GM23248 (cell line): ENCODE data around the gene OPRL1. TPM values are rescaled to one million over a fixed set of nuclear protein-coding genes. Genes with fewer than 3 reads are reported as not detected.

Source experiments
- DNase-seq: peaks from one replicate; pipeline ENCODE4 v3.0.0-alpha.2; 2015
- H2AFZ ChIP-seq: fragments of 200-600 bp; sonication (generic); 2 replicates; pipeline ENCODE4 v1.6.1; 2016; ENCODE audit warnings: antibody characterized with exemption
- H3F3A ChIP-seq: fragments of 200-600 bp; sonication (generic); 2 replicates; pipeline ENCODE4 v1.6.1; 2016; ENCODE audit warnings: mild to moderate bottlenecking, antibody characterized with exemption, mixed run types; ENCODE audit not compliant: insufficient read depth
- H3K27ac ChIP-seq: fragments of 200-600 bp; sonication (generic); 2 replicates; pipeline ENCODE4 v1.5.1; 2016; ENCODE audit warnings: mild to moderate bottlenecking
- H3K27me3 ChIP-seq: fragments of 200-600 bp; sonication (generic); replicated peaks from 2 replicates; pipeline ENCODE4 v1.6.1; 2016; ENCODE audit warnings: mild to moderate bottlenecking; ENCODE audit not compliant: insufficient read depth
- H3K36me3 ChIP-seq: fragments of 200-600 bp; sonication (generic); 2 replicates; pipeline ENCODE4 v1.6.1; 2016; ENCODE audit warnings: low read depth, mild to moderate bottlenecking
- H3K4me1 ChIP-seq: fragments of 200-600 bp; sonication (generic); 2 replicates; pipeline ENCODE4 v1.6.1; 2016; ENCODE audit warnings: mild to moderate bottlenecking; ENCODE audit not compliant: insufficient read depth
- H3K4me2 ChIP-seq: fragments of 200-600 bp; sonication (generic); one replicate; pipeline ENCODE4 v1.6.1; 2016; ENCODE audit warnings: mild to moderate bottlenecking; ENCODE audit not compliant: unreplicated experiment
- H3K4me3 ChIP-seq: fragments of 200-600 bp; sonication (generic); 2 replicates; pipeline ENCODE4 v1.5.1; 2016; ENCODE audit warnings: mild to moderate bottlenecking
- H3K79me2 ChIP-seq: fragments of 200-600 bp; sonication (generic); 2 replicates; pipeline ENCODE4 v1.6.1; 2016; ENCODE audit warnings: mild to moderate bottlenecking; ENCODE audit not compliant: insufficient read depth
- H3K9ac ChIP-seq: fragments of 200-600 bp; sonication (generic); 2 replicates; pipeline ENCODE4 v1.6.1; 2016; ENCODE audit warnings: mild to moderate bottlenecking
- H3K9me2 ChIP-seq: fragments of 200-600 bp; sonication (generic); 2 replicates; pipeline ENCODE4 v1.6.1; 2016; ENCODE audit warnings: mixed run types, mild to moderate bottlenecking, moderate library complexity; ENCODE audit not compliant: insufficient read depth
- H3K9me3 ChIP-seq: fragments of 200-600 bp; sonication (generic); one replicate; pipeline ENCODE4 v1.6.1; 2017; ENCODE audit warnings: low read depth
- H4K20me1 ChIP-seq: fragments of 200-600 bp; sonication (generic); 2 replicates; pipeline ENCODE4 v1.6.0; 2016; ENCODE audit not compliant: insufficient read depth
- EZH2 ChIP-seq: fragments of 200-600 bp; sonication (generic); IDR thresholded peaks from 2 replicates; pipeline ENCODE4 v1.6.1; 2018; ENCODE audit warnings: antibody characterized with exemption, mild to moderate bottlenecking; ENCODE audit not compliant: insufficient read depth, poor library complexity, severe bottlenecking
- EZH2phosphoT487 ChIP-seq: fragments of 200-600 bp; sonication (generic); IDR thresholded peaks from 2 replicates; pipeline ENCODE4 v1.6.1; 2018; ENCODE audit warnings: antibody characterized with exemption, moderate library complexity, mild to moderate bottlenecking, low read depth; ENCODE audit not compliant: insufficient read depth
- WGBS, 2 experiments: methylation state at CpG; one replicate each; pipeline ENCODE4 v1.1.6; 2015 to 2017; ENCODE audit warnings: low lambda C conversion rate in 2 of 2, low coverage in 1 of 2; ENCODE audit errors: missing lambda C conversion rate in 2 of 2; 5-methylcytosine and 5-hydroxymethylcytosine counted together
- in situ Hi-C: fragments of 300-500 bp; cut with MboI; formaldehyde crosslinking; loops from 2 replicates; pipeline ENCODE4 v1.15.0; 2020
- polyA plus RNA-seq: library from polyadenylated mRNA; unstranded; fragments of >200 nt; fragmentation: Nextera tagmentation; extraction: Ambion mirVana; gene quantifications from 2 replicates; pipeline ENCODE4 v1.2.1, GENCODE V29; 2016
- total RNA-seq: library from RNA; depleted of rRNA; stranded (reverse); fragments of >200 nt; shearing (Covaris generic); gene quantifications from 2 replicates; pipeline ENCODE4 v1.2.3, GENCODE V29; 2014

OPRL1 gene
- total and polyA plus RNA-seq, 2 experiments from 2014 or later, result 0.35 to 0.86 TPM

DNA sequence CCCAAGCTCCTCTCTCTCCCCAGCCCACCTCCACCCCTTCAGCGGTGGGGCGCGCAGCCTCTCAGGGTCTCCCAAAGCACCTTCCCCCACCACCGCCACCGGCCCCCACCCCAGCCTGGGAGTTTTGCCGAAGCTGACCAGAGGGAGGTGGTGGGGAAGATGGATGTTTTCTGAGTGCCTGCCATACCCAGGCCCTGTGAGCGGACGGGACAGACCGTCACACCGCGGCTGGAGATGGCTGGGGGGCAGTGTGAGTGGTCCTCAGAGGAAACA lies 38.2 kb upstream of the OPRL1 start:
- no peaks in the 10 kb centered on the region for H3K79me2 ChIP-seq
- peaks cover 6% of the 10 kb centered on the region for H3F3A ChIP-seq
- DNase-seq, result no peak
- TF ChIP-seq EZH2phosphoT487 (no peak), EZH2 (no peak)
- no peaks in the 10 kb centered on the region for H4K20me1 ChIP-seq
- in situ Hi-C loops, result no loop called here
- H3K9me2 ChIP-seq, result no peaks in the 10 kb centered on the region
- no peaks in the 10 kb centered on the region for H3K36me3 ChIP-seq
- peaks cover 31% of the 10 kb centered on the region for H3K27me3 ChIP-seq
- H3K4me2 ChIP-seq, result no peak overlapping the region
- WGBS, 2 experiments, result 14 to 20% methylated on average over 7 to 11 of the region's 11 CpGs
- no peaks in the 10 kb centered on the region for H3K9me3 ChIP-seq
- peaks cover 8% of the 10 kb centered on the region; the same call in 1 of the 2 replicates for H3K4me1 ChIP-seq
- no peak overlapping the region for H3K4me3 ChIP-seq
- H3K27ac ChIP-seq, result no peak overlapping the region
- H3K9ac ChIP-seq, result no peak overlapping the region
- H2AFZ ChIP-seq, result no peak overlapping the region

DNA sequence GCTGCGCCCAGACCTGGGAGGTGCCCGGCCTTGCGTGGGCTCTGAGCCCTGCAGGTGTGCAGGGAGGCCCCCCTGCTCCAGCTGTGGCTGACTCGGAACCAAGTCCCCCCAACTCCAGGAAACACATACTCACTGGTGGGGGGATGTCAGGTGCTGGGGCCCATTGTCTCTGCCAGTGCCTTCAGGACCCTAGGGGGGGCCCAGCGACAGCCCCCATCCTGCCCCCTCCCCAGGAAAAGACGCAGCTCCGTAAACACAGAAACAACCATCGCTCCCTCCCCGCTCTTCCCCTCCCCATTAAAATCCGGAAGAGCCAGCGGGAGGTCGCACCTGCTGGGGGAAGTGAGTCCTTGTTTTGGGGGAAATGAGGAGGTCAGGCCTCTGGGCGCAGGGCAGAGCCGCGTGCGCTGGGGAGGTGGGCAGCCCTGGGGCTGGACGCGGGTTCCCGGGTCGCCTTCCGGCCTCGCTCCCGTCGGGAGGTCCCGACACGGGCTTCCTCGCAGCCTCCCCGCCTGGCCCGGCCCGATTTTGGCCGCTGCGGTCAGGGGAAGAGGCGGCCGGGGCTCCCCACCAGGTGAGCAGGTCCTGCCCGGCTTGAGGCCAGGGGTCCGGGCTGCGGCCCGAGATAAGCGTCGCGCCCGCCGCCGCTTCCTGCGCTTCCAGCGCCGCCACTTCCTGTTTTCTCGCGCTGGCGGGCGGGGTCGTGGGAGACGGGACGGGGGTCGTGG lies 37.7 kb upstream of the OPRL1 start:
- peaks cover 8% of the 10 kb centered on the region; the same call in 1 of the 2 replicates for H3K4me1 ChIP-seq
- 12 to 13% methylated on average over 36 to 43 of the region's 55 CpGs for WGBS, 2 experiments
- H3K27me3 ChIP-seq, result peaks cover 31% of the 10 kb centered on the region

DNA sequence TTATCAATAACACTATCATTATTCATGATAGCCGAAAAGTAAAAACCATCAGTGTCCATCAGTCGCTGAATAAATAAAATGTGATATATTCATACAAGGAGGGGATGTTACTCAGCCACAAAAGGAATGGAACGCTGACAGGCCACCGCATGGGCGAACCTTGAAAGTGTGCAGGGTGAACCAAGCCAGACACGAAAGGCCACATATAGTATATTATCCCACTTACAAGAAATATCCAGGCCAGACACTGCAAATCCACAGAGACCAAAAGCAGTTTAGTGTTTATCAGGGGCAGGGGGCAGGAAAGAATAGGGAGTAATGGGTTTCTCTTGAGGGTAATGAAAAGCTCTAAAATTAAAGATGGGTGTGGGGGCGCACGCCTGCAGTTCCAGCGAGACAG lies 36.1 kb upstream of the OPRL1 start:
- Histone ChIP-seq H3F3A (peaks cover 6% of the 10 kb centered on the region), H3K9me3 (no peaks in the 10 kb centered on the region), H3K79me2 (no peaks in the 10 kb centered on the region), H3K27me3 (peaks cover 31% of the 10 kb centered on the region), H3K9me2 (no peaks in the 10 kb centered on the region), H3K4me3 (no peak overlapping the region), H3K4me2 (no peak overlapping the region), H2AFZ (no peak overlapping the region), H4K20me1 (no peaks in the 10 kb centered on the region), H3K9ac (no peak overlapping the region), H3K27ac (no peak overlapping the region), H3K36me3 (no peaks in the 10 kb centered on the region), H3K4me1 (peaks cover 8% of the 10 kb centered on the region; the same call in 1 of the 2 replicates)
- WGBS, 2 experiments, result 84 to 87% methylated on average over 9 of the region's 9 CpGs
- in situ Hi-C loops, result no loop called here
- DNase-seq, result no peak
- TF ChIP-seq EZH2 (no peak), EZH2phosphoT487 (no peak)

More for the DNA sequence above, 37.7 kb upstream of the OPRL1 start:
- H4K20me1 ChIP-seq, result no peaks in the 10 kb centered on the region
- H3K9me3 ChIP-seq, result no peaks in the 10 kb centered on the region
- H3K9me2 ChIP-seq, result no peaks in the 10 kb centered on the region
- no peak overlapping the region for H3K9ac ChIP-seq
- H2AFZ ChIP-seq, result peak overlapping the region; percentile 37; the same call in 1 of the 2 replicates
- peaks cover 6% of the 10 kb centered on the region for H3F3A ChIP-seq
- no peaks in the 10 kb centered on the region for H3K36me3 ChIP-seq
- no peak overlapping the region for H3K4me2 ChIP-seq
- no peak for DNase-seq
- TF ChIP-seq EZH2 (peak; percentile 91), EZH2phosphoT487 (no peak)
- in situ Hi-C loops, result no loop called here
- peak overlapping the region; percentile 24; the same call in 1 of the 2 replicates for H3K4me3 ChIP-seq
- H3K27ac ChIP-seq, result no peak overlapping the region
- H3K79me2 ChIP-seq, result no peaks in the 10 kb centered on the region

DNA sequence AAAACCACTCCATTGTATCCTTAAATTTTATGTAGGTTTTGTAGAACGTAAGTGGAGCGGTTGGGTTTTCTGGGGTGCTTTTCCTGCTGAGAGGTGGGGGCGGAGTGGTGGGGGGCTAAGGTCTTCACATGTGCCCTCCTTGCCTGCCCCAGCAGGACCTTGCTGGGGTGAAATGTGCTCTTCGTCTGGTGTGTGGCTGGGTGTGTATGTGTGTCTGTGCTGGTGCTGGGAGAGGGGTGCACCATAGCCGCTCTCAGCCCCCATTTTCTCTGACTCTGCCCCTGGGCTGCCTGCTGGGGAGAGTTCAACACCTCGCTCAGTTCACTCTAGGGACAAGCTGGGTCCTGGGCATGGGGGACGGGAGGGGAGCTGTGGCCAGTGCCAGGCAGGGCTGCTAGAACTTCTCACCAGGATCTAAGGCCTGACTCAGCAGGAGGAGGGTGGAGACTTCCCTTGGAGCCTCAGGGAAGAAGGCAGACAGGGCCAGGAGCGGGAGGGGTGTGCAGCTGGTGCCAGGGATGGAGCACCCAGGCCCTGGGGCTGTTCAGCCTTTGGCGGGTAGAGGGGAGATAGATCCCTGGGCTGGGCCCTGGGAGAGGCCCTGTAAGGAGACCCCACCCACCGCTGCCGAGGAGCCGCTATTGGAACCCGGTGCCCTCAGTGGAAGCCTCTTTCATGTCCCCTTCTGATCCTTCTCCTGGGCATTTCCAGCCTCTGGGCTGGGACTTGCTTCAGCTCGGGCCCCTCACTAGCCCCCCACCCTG lies 35.2 kb upstream of the OPRL1 start:
- H3K4me1 ChIP-seq, result peaks cover 8% of the 10 kb centered on the region; the same call in 1 of the 2 replicates

More for the DNA sequence above, 35.2 kb upstream of the OPRL1 start:
- in situ Hi-C loops, result no loop called here
- no peak overlapping the region for H3K4me3 ChIP-seq
- peak; percentile 84 for DNase-seq
- H3K27me3 ChIP-seq, result peaks cover 25% of the 10 kb centered on the region
- no peaks in the 10 kb centered on the region for H3K36me3 ChIP-seq
- no peak overlapping the region for H2AFZ ChIP-seq
- no peak overlapping the region for H3K4me2 ChIP-seq
- peaks cover 6% of the 10 kb centered on the region for H3F3A ChIP-seq
- no peak overlapping the region for H3K9ac ChIP-seq
- TF ChIP-seq EZH2phosphoT487 (no peak), EZH2 (no peak)
- H4K20me1 ChIP-seq, result no peaks in the 10 kb centered on the region
- WGBS, 2 experiments, result 38 to 43% methylated on average over 14 of the region's 14 CpGs
- no peaks in the 10 kb centered on the region for H3K9me2 ChIP-seq
- no peaks in the 10 kb centered on the region for H3K9me3 ChIP-seq
- H3K79me2 ChIP-seq, result no peaks in the 10 kb centered on the region
- no peak overlapping the region for H3K27ac ChIP-seq
